Epithelial cell of umbilical artery (primary cell): ENCODE measurements around the gene DHX36. TPM values are rescaled to one million over a fixed set of nuclear protein-coding genes. Genes with fewer than 3 reads are reported as not detected.

Source experiments
- total RNA-seq: library from RNA; depleted of rRNA; stranded (reverse); fragments of >200 nt; gene quantifications from 2 replicates; pipeline ENCODE4 v1.2.3, GENCODE V29; 2014

The DHX36 gene, protein sequence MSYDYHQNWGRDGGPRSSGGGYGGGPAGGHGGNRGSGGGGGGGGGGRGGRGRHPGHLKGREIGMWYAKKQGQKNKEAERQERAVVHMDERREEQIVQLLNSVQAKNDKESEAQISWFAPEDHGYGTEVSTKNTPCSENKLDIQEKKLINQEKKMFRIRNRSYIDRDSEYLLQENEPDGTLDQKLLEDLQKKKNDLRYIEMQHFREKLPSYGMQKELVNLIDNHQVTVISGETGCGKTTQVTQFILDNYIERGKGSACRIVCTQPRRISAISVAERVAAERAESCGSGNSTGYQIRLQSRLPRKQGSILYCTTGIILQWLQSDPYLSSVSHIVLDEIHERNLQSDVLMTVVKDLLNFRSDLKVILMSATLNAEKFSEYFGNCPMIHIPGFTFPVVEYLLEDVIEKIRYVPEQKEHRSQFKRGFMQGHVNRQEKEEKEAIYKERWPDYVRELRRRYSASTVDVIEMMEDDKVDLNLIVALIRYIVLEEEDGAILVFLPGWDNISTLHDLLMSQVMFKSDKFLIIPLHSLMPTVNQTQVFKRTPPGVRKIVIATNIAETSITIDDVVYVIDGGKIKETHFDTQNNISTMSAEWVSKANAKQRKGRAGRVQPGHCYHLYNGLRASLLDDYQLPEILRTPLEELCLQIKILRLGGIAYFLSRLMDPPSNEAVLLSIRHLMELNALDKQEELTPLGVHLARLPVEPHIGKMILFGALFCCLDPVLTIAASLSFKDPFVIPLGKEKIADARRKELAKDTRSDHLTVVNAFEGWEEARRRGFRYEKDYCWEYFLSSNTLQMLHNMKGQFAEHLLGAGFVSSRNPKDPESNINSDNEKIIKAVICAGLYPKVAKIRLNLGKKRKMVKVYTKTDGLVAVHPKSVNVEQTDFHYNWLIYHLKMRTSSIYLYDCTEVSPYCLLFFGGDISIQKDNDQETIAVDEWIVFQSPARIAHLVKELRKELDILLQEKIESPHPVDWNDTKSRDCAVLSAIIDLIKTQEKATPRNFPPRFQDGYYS
- 25.7 and 32.2 TPM in 2 replicates for total RNA-seq

DNA sequence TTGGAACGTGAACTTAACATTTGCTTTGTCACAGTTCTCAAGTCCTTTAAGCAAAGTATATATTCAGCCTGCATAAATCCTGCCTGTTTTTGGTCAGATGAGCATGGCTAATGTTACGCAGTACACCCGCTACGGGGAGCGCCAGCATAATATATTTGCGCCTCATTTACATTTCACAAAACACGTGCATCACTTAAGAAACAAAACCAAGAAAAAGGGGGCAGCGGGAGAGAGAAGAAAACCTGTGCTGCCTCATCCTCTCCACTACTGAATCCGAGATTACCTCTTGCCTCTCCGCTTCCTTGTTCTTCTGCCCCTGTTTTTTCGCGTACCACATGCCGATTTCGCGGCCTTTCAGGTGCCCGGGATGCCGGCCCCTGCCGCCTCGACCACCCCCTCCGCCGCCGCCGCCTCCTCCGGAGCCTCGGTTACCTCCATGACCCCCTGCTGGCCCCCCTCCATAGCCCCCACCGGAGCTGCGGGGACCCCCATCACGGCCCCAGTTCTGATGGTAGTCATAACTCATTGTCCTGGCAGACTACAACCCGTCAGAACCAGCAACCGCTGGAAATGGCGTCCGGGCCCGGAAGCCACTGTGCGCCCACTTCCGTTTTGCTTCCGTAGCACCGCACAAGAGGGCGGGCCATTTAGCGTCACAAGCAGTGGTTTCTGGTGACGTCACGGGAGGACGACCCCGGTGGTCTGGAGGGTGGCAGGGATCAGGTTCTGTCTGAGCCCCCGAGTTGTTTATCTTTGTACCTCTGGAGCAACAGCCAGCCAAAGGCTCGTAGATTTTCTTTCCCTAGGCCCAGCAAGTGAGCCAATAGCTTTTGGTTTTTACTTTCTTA is at the start of gene DHX36:
TSS of gene DHX36 (minus strand) at position 597 of the 848 bp plus-strand sequence. CDS start at position 526, 71 bp downstream.

Other genes starting within 250 kb of the DHX36 start
- gene ARHGEF26, start 203.1 kb downstream of the DHX36 start, total RNA-seq = 0.46 and 0.97 TPM in 2 replicates
- gene GPR149, start 105.7 kb upstream of the DHX36 start, total RNA-seq = not detected in 2 replicates